Gastrocnemius medialis (tissue), 4 donors: ENCODE data around the gene UBE3A.
"Not testable (repeated sequence)": the region's sequence is repeated elsewhere in the genome, so short reads cannot be mapped to it uniquely, and the experiment has no call there.

Experiments used
- CTCF ChIP-seq, 5 experiments: fragments of 450-650 bp in 3 of 5; fragments of 200-600 bp in 2 of 5; sonication (generic) in 2 of 5; IDR thresholded peaks in 4 of 5; conservative IDR thresholded peaks in 1 of 5; 1 replicate in 4 of 5; 2 replicates in 1 of 5; pipeline ENCODE4 v1.5.1; 2016 to 2019; ENCODE audit warnings: antibody characterized with exemption in 5 of 5, mild to moderate bottlenecking in 3 of 5, moderate library complexity in 3 of 5
- POLR2A ChIP-seq, 2 donors: fragments of 450-650 bp; IDR thresholded peaks; one replicate each; pipeline ENCODE4 v1.6.1; 2017; ENCODE audit warnings: antibody characterized with exemption in 2 of 2, mild to moderate bottlenecking in 2 of 2, moderate library complexity in 2 of 2

GRCh38 chr15:25453246-25453645 lies 14.4 kb upstream of the UBE3A start:
- not testable (repeated sequence) for TF ChIP-seq CTCF (IDR thresholded peaks at IDR 0.05 in 4 of 5, conservative IDR thresholded peaks at IDR 0.05 in 1 of 5); POLR2A (IDR thresholded peaks at IDR 0.05)
